Measurements from ENCODE around the gene C1orf53.
"Not testable (repeated sequence)": the region's sequence is repeated elsewhere in the genome, so short reads cannot be mapped to it uniquely, and the experiment has no call there.

The C1orf53 gene

GRCh38 chr1:197921235-197922069, 19.0 kb downstream of the C1orf53 start:
- DNase-seq (ENCODE audit: low read depth): no peak

GRCh38 chr1:197922070-197922390, 19.6 kb downstream of the C1orf53 start:
- DNase-seq (ENCODE audit: low read depth): no peak

GRCh38 chr1:197923038-197923437, 20.6 kb downstream of the C1orf53 start:
- DNase-seq (ENCODE audit: low read depth): no peak

- no peak for DNase-seq (ENCODE audit: low read depth)
Measured at GRCh38 chr1:197924516-197925123, 22.2 kb downstream of the C1orf53 start.

- no peak for DNase-seq (ENCODE audit: low read depth)
Measured at GRCh38 chr1:197927908-197928665, 25.7 kb downstream of the C1orf53 start.

- peak; percentile 67 for DNase-seq (ENCODE audit: low read depth)
Measured at GRCh38 chr1:197928849-197929336, 26.5 kb downstream of the C1orf53 start.

GRCh38 chr1:197933016-197933415, 30.6 kb downstream of the C1orf53 start:
- no peak for DNase-seq (ENCODE audit: low read depth)

GRCh38 chr1:197933647-197934046, 31.2 kb downstream of the C1orf53 start:
- no peak for DNase-seq (ENCODE audit: low read depth)

GRCh38 chr1:197937381-197937780, 35.0 kb downstream of the C1orf53 start:
- no peak for DNase-seq (ENCODE audit: low read depth)

- no peak for DNase-seq (ENCODE audit: low read depth)
Measured at GRCh38 chr1:197937892-197938291, 35.5 kb downstream of the C1orf53 start.

GRCh38 chr1:197939159-197939980, 36.9 kb downstream of the C1orf53 start:
- not testable (repeated sequence) for DNase-seq (ENCODE audit: low read depth)

GRCh38 chr1:197942042-197942441, 39.6 kb downstream of the C1orf53 start:
- no peak for DNase-seq (ENCODE audit: low read depth)

- peak; percentile 21 for DNase-seq (ENCODE audit: low read depth)
Measured at GRCh38 chr1:197944485-197944884, 42.1 kb downstream of the C1orf53 start.

- DNase-seq (ENCODE audit: low read depth): no peak
Measured at GRCh38 chr1:197948926-197949899, 46.8 kb downstream of the C1orf53 start.

- no peak for DNase-seq (ENCODE audit: low read depth)
Measured at GRCh38 chr1:197951089-197951488, 48.7 kb downstream of the C1orf53 start.

- no peak for DNase-seq (ENCODE audit: low read depth)
Measured at GRCh38 chr1:197951617-197952175, 49.3 kb downstream of the C1orf53 start.

GRCh38 chr1:197953472-197953871, 51.0 kb downstream of the C1orf53 start:
- DNase-seq (ENCODE audit: low read depth): not testable (repeated sequence)

- DNase-seq (ENCODE audit: low read depth): no peak
Measured at GRCh38 chr1:197954718-197955418, 52.4 kb downstream of the C1orf53 start.

GRCh38 chr1:197955486-197956394, 53.3 kb downstream of the C1orf53 start:
- no peak for DNase-seq (ENCODE audit: low read depth)

Measured in CMK (cell line).